CD4-positive, alpha-beta T cell treated with Interleukin-15 for 1 hour (primary cell): ENCODE results near the gene TERT.
"Not testable (repeated sequence)": the region's sequence is repeated elsewhere in the genome, so short reads cannot be mapped to it uniquely, and the experiment has no call there.

Experiments
- DNase-seq: peaks from one replicate; pipeline ENCODE4 v3.0.0-alpha.2; 2020

The TERT gene

GRCh38 chr5:1231354-1231905 is 63.4 kb downstream of the TERT start:
- DNase-seq, result no peak

- no peak for DNase-seq
These were observed 64.3 kb downstream of the TERT start for GRCh38 chr5:1230551-1230950.

- no peak for DNase-seq
These were observed 65.0 kb downstream of the TERT start for GRCh38 chr5:1229822-1230221.

GRCh38 chr5:1229023-1229422 is 65.8 kb downstream of the TERT start:
- DNase-seq, result not testable (repeated sequence)

- no peak for DNase-seq
These were observed 66.7 kb downstream of the TERT start for GRCh38 chr5:1228120-1228519.

GRCh38 chr5:1227667-1228066 is 67.2 kb downstream of the TERT start:
- DNase-seq, result no peak

- no peak for DNase-seq
These were observed 67.9 kb downstream of the TERT start for GRCh38 chr5:1226839-1227581.

- no peak for DNase-seq
These were observed 68.6 kb downstream of the TERT start for GRCh38 chr5:1226231-1226630.

GRCh38 chr5:1225081-1225480 is 69.8 kb downstream of the TERT start, which contains the start of gene SLC6A18:
TSS of gene SLC6A18 (plus strand) at chr5:1225381. CDS start at chr5:1225478, 97 bp downstream.
- DNase-seq, result no peak

- no peak for DNase-seq
These were observed 70.2 kb downstream of the TERT start for GRCh38 chr5:1224631-1225030.

GRCh38 chr5:1223278-1223670 is 71.6 kb downstream of the TERT start:
- no peak for DNase-seq

- no peak for DNase-seq
These were observed 72.1 kb downstream of the TERT start for GRCh38 chr5:1222621-1223277.

- no peak for DNase-seq
These were observed 72.7 kb downstream of the TERT start for GRCh38 chr5:1222147-1222546.

- DNase-seq, result no peak
These were observed 73.1 kb downstream of the TERT start for GRCh38 chr5:1221721-1222120.

- no peak for DNase-seq
These were observed 74.0 kb downstream of the TERT start for GRCh38 chr5:1220831-1221230.

- DNase-seq, result no peak
These were observed 74.5 kb downstream of the TERT start for GRCh38 chr5:1220351-1220750.

- DNase-seq, result no peak
These were observed 75.1 kb downstream of the TERT start for GRCh38 chr5:1219768-1220100.

- no peak for DNase-seq
These were observed 75.6 kb downstream of the TERT start for GRCh38 chr5:1219098-1219767.

- DNase-seq, result no peak
These were observed 76.4 kb downstream of the TERT start for GRCh38 chr5:1218351-1219080.

- no peak for DNase-seq
These were observed 77.2 kb downstream of the TERT start for GRCh38 chr5:1217596-1218206.

GRCh38 chr5:1216918-1217295 is 78.0 kb downstream of the TERT start:
- DNase-seq, result no peak

- no peak for DNase-seq
These were observed 78.5 kb downstream of the TERT start for GRCh38 chr5:1216211-1216917.
